Smooth muscle cell (in vitro differentiated cells): ENCODE measurements around the gene CLSTN2. TPM values are rescaled to one million over a fixed set of nuclear protein-coding genes. Genes with fewer than 3 reads are reported as not detected.

Source experiments
- DNase-seq: peaks from one replicate; lab custom pipeline; 2025; ENCODE audit not compliant: unreplicated experiment; lab: John Stamatoyannopoulos, UW
- H2AFZ ChIP-seq: fragments of 200-600 bp; sonication (generic); 2 replicates; pipeline ENCODE4 v1.6.0; 2016; ENCODE audit warnings: antibody characterized with exemption, low read depth, mild to moderate bottlenecking
- H3F3A ChIP-seq: fragments of 200-600 bp; sonication (generic); 2 replicates; pipeline ENCODE4 v1.6.0; 2017; ENCODE audit warnings: antibody characterized with exemption, low read depth
- H3K27ac ChIP-seq: fragments of 200-600 bp; sonication (generic); 2 replicates; pipeline ENCODE4 v1.5.1; 2016; ENCODE audit warnings: low read depth, mild to moderate bottlenecking
- H3K27me3 ChIP-seq: fragments of 200-600 bp; sonication (generic); 2 replicates; pipeline ENCODE4 v1.6.1; 2016; ENCODE audit warnings: low read depth, mild to moderate bottlenecking
- H3K36me3 ChIP-seq: fragments of 200-600 bp; sonication (generic); 2 replicates; pipeline ENCODE4 v1.5.1; 2016; ENCODE audit warnings: low read depth
- H3K4me1 ChIP-seq: fragments of 200-600 bp; sonication (generic); 2 replicates; pipeline ENCODE4 v1.5.1; 2016; ENCODE audit warnings: low read depth
- H3K4me2 ChIP-seq: fragments of 200-600 bp; sonication (generic); 2 replicates; pipeline ENCODE4 v1.6.0; 2016; ENCODE audit warnings: mild to moderate bottlenecking
- H3K4me3 ChIP-seq: fragments of 200-600 bp; sonication (generic); 2 replicates; pipeline ENCODE4 v1.5.1; 2016; ENCODE audit warnings: mild to moderate bottlenecking
- H3K79me2 ChIP-seq: fragments of 200-600 bp; sonication (generic); 2 replicates; pipeline ENCODE4 v1.6.0; 2016; ENCODE audit warnings: low read depth, mild to moderate bottlenecking
- H3K9ac ChIP-seq: fragments of 200-600 bp; sonication (generic); 2 replicates; pipeline ENCODE4 v1.6.0; 2016; ENCODE audit warnings: low read depth
- H3K9me3 ChIP-seq: fragments of 200-600 bp; sonication (generic); replicated peaks from 2 replicates; pipeline ENCODE4 v1.5.1; 2016; ENCODE audit warnings: low read depth
- H4K20me1 ChIP-seq: fragments of 200-600 bp; sonication (generic); 2 replicates; pipeline ENCODE4 v1.6.0; 2016; ENCODE audit warnings: low read depth
- WGBS: methylation state at CpG from one replicate; pipeline ENCODE4 v1.1.7; 2016; ENCODE audit warnings: low lambda C conversion rate; 5-methylcytosine and 5-hydroxymethylcytosine counted together
- polyA plus RNA-seq: library from polyadenylated mRNA; unstranded; fragments of >200 nt; fragmentation: Nextera tagmentation; extraction: Ambion mirVana; gene quantifications from 2 replicates; pipeline ENCODE4 v1.2.1, GENCODE V29; 2016
- total RNA-seq: library from RNA; depleted of rRNA; stranded (reverse); fragments of >200 nt; gene quantifications from 2 replicates; pipeline ENCODE4 v1.2.3, GENCODE V29; 2014
- TF ChIP-seq, protein P1 (sequence below): fragments of 200-600 bp; sonication (generic); IDR thresholded peaks from 2 replicates; pipeline ENCODE4 v1.5.1; 2017; ENCODE audit warnings: borderline replicate concordance, mild to moderate bottlenecking, antibody characterized with exemption; ENCODE audit not compliant: insufficient read depth, poor library complexity, severe bottlenecking

The CLSTN2 gene
- total and polyA plus RNA-seq, 2 experiments from 2014 or later, result 0.91 to 1.5 TPM

DNA sequence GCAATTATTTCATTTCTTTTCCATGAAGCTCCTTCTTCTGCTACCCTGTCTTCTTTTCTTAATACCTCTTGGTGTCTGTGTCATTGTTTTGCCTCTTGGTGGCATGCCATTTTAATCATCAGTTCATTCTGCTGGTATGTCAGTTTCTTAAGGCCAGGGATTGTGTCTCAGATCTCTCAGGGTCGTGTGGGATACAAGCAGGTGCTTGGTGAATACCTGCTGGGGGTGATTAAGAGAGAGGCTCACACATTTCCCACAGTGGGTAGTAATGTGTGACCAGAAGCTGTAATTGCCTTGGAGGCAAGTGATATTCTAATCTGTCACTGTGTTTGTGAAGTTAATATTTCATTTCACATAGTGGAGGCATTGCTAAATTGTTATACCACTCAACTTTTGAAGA is 381.5 kb downstream of the CLSTN2 start:
- Histone ChIP-seq H3K4me2 (no peak overlapping the region), H3K27ac (no peak overlapping the region), H3K4me1 (no peaks in the 10 kb centered on the region), H2AFZ (no peak overlapping the region), H3K79me2 (no peaks in the 10 kb centered on the region), H3K27me3 (peaks cover 5% of the 10 kb centered on the region), H3K9ac (no peak overlapping the region), H3K36me3 (no peaks in the 10 kb centered on the region), H3K9me3 (no peaks in the 10 kb centered on the region), H3F3A (no peaks in the 10 kb centered on the region), H4K20me1 (no peaks in the 10 kb centered on the region), H3K4me3 (no peak overlapping the region)
- TF ChIP-seq, protein P1, sequence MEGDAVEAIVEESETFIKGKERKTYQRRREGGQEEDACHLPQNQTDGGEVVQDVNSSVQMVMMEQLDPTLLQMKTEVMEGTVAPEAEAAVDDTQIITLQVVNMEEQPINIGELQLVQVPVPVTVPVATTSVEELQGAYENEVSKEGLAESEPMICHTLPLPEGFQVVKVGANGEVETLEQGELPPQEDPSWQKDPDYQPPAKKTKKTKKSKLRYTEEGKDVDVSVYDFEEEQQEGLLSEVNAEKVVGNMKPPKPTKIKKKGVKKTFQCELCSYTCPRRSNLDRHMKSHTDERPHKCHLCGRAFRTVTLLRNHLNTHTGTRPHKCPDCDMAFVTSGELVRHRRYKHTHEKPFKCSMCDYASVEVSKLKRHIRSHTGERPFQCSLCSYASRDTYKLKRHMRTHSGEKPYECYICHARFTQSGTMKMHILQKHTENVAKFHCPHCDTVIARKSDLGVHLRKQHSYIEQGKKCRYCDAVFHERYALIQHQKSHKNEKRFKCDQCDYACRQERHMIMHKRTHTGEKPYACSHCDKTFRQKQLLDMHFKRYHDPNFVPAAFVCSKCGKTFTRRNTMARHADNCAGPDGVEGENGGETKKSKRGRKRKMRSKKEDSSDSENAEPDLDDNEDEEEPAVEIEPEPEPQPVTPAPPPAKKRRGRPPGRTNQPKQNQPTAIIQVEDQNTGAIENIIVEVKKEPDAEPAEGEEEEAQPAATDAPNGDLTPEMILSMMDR, result no peak
- 64% methylated on average over 1 of the region's 1 CpG for WGBS
- DNase-seq, result no peak

DNA sequence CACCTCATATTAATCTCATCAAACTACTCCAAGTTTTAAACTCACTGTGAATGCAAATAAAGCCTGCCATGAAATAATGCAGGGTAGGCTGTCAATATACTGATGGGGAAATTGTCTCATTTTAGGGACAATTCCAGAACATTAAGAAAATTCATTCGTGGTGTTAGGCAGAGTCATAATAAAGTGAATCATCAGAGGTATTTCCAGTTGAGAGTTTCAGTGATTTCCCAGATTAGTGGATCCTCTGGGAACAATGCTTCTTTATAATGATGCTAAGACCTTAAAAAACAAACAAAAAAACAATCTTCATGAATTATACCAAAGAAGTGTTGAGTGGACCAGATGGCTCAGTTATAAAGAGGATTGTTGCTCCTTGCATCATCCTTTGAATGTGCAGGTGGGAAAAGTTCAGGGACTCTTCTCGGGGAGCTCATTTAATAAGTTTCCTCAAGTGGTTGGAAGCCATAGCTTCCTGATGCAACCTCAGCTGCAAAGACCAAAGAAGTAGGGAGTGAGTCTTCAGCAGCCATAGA is 381.9 kb downstream of the CLSTN2 start:
- Histone ChIP-seq H4K20me1 (no peaks in the 10 kb centered on the region), H3K9ac (no peak overlapping the region), H3K4me3 (no peak overlapping the region), H2AFZ (no peak overlapping the region), H3K79me2 (no peaks in the 10 kb centered on the region), H3K36me3 (no peaks in the 10 kb centered on the region), H3K4me1 (no peaks in the 10 kb centered on the region), H3K9me3 (no peaks in the 10 kb centered on the region), H3K27ac (no peak overlapping the region), H3K27me3 (peaks cover 5% of the 10 kb centered on the region), H3K4me2 (no peak overlapping the region), H3F3A (no peaks in the 10 kb centered on the region)
- no peak for DNase-seq
- 78% methylated on average over 2 of the region's 2 CpGs for WGBS
- TF ChIP-seq, protein P1, result no peak

DNA sequence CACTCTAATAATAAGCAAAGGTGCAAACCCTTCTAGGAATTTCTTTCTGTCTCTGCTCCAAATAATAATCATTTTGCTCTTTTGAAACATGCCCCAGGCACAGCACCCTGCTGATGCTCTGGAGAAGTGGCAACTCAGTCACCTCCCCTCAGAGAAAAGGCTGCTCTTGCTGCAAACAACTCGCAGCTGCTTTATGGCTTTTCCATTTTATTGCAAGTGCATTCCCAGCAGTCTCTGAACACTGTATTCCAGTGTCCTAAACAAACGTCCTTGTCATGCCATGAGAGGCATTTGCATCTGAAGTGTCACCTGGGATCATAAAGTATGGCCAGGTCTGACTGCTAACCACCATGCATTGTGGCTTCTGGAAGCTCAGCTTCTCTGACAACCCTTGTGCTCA is 384.8 kb downstream of the CLSTN2 start:
- no peaks in the 10 kb centered on the region for H3K36me3 ChIP-seq
- no peak for DNase-seq
- no peak overlapping the region for H2AFZ ChIP-seq
- H3K27ac ChIP-seq, result no peak overlapping the region
- 55% methylated on average over 2 of the region's 2 CpGs for WGBS
- H3K9ac ChIP-seq, result no peak overlapping the region
- H3K27me3 ChIP-seq, result peaks cover 5% of the 10 kb centered on the region
- H4K20me1 ChIP-seq, result no peaks in the 10 kb centered on the region
- H3K79me2 ChIP-seq, result no peaks in the 10 kb centered on the region
- TF ChIP-seq, protein P1, result no peak
- H3K4me1 ChIP-seq, result peaks cover 6% of the 10 kb centered on the region
- no peaks in the 10 kb centered on the region for H3K9me3 ChIP-seq
- H3K4me2 ChIP-seq, result no peak overlapping the region
- H3K4me3 ChIP-seq, result no peak overlapping the region
- H3F3A ChIP-seq, result no peaks in the 10 kb centered on the region

DNA sequence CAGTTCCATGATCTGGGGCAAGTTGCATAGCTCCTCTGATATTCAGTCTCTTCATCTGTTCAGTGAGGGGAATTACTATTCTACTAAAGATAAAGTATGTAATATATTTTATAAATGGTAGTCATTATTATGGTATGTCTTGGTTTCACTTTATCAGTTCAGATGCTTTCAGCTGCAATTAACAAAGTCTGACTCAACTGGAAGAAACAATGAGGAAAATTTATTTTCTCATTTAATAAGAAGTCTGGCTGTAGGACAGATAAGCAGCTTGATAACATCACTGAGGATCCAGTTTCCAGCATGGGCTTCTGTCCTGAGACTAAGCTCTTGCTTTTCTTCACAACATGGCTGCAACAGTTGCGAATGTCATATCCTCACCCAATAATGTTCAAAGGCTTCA is 388.6 kb downstream of the CLSTN2 start:
- Histone ChIP-seq H3K36me3 (no peaks in the 10 kb centered on the region), H3K9ac (no peak overlapping the region), H2AFZ (no peak overlapping the region), H3K4me3 (no peak overlapping the region), H3K27me3 (no peaks in the 10 kb centered on the region), H4K20me1 (no peaks in the 10 kb centered on the region), H3K9me3 (no peaks in the 10 kb centered on the region), H3F3A (no peaks in the 10 kb centered on the region), H3K4me1 (peaks cover 6% of the 10 kb centered on the region), H3K4me2 (peak overlapping the region; percentile 57), H3K27ac (no peak overlapping the region), H3K79me2 (no peaks in the 10 kb centered on the region)
- TF ChIP-seq, protein P1, result no peak
- 80% methylated on average over 1 of the region's 1 CpG for WGBS
- DNase-seq, result no peak
